CD14-positive monocyte (primary cell): ENCODE measurements around the gene KCNK1. TPM values are rescaled to one million over a fixed set of nuclear protein-coding genes. Genes with fewer than 3 reads are reported as not detected.
"Not testable (repeated sequence)": the region's sequence is repeated elsewhere in the genome, so short reads cannot be mapped to it uniquely, and the experiment has no call there.

Experiments used
- DNase-seq, 3 donors: peaks; one replicate each; pipeline ENCODE4 v3.0.0-alpha.2; 2011 to 2022
- H2AFZ ChIP-seq: 2 replicates; pipeline ENCODE4 v1.6.0; 2012; ENCODE audit warnings: mild to moderate bottlenecking, low read depth, low read length, inconsistent platforms; ENCODE audit not compliant: insufficient read depth, poor library complexity, severe bottlenecking
- H3K27ac ChIP-seq, 2 donors: 1 replicate in 1 of 2; 2 replicates in 1 of 2; pipeline ENCODE4 v1.5.1; 2012 to 2013; ENCODE audit warnings: low read length in 2 of 2, control low read depth in 1 of 2, inconsistent platforms in 1 of 2, low read depth in 1 of 2, mild to moderate bottlenecking in 1 of 2
- H3K27me3 ChIP-seq, 2 donors: one replicate each; pipeline versions ENCODE4 v1.6.0 to v1.6.1; 2011 to 2013; ENCODE audit warnings: low read length in 2 of 2; ENCODE audit not compliant: control insufficient read depth in 2 of 2, insufficient read depth in 2 of 2
- H3K36me3 ChIP-seq, 2 donors: replicated peaks in 1 of 2; 1 replicate in 1 of 2; 2 replicates in 1 of 2; pipeline versions ENCODE4 v1.5.1 to v1.6.1; 2012 to 2013; ENCODE audit warnings: low read length in 2 of 2, control low read depth in 1 of 2, inconsistent platforms in 1 of 2, mild to moderate bottlenecking in 1 of 2; ENCODE audit not compliant: insufficient read depth in 2 of 2, control insufficient read depth in 1 of 2
- H3K4me1 ChIP-seq, 2 donors: 1 replicate in 1 of 2; 2 replicates in 1 of 2; pipeline versions ENCODE4 v1.5.1 to v1.6.1; 2012 to 2013; ENCODE audit warnings: low read length in 2 of 2, control low read depth in 1 of 2, inconsistent platforms in 1 of 2, mild to moderate bottlenecking in 1 of 2, moderate library complexity in 1 of 2; ENCODE audit not compliant: insufficient read depth in 2 of 2, control insufficient read depth in 1 of 2
- H3K4me2 ChIP-seq: replicated peaks from 2 replicates; pipeline ENCODE3; 2012; ENCODE audit warnings: low read length, moderate library complexity, mild to moderate bottlenecking; ENCODE audit not compliant: poor library complexity, severe bottlenecking; ENCODE audit errors: extremely low read depth
- H3K4me3 ChIP-seq, 3 experiments: fragments of 200-600 bp in 1 of 3; sonication (generic) in 1 of 3; replicated peaks in 1 of 3; 1 replicate in 2 of 3; 2 replicates in 1 of 3; pipeline ENCODE4 v1.5.1; 2011 to 2013; ENCODE audit warnings: low read length in 3 of 3, mild to moderate bottlenecking in 3 of 3, control low read depth in 2 of 3, low read depth in 2 of 3, inconsistent platforms in 1 of 3, moderate library complexity in 1 of 3
- H3K79me2 ChIP-seq: 2 replicates; pipeline ENCODE4 v1.6.0; 2012; ENCODE audit warnings: mild to moderate bottlenecking, control low read depth, inconsistent platforms, low read length, moderate library complexity; ENCODE audit not compliant: insufficient read depth
- H3K9ac ChIP-seq: 2 replicates; pipeline ENCODE4 v1.6.0; 2017; ENCODE audit warnings: low read length, mild to moderate bottlenecking; ENCODE audit not compliant: insufficient read depth, poor library complexity, severe bottlenecking
- H3K9me3 ChIP-seq, 2 donors: replicated peaks in 1 of 2; 1 replicate in 1 of 2; 2 replicates in 1 of 2; pipeline versions ENCODE4 v1.5.1 to v1.6.1; 2012 to 2013; ENCODE audit warnings: low read length in 2 of 2, control low read depth in 1 of 2; ENCODE audit not compliant: control insufficient read depth in 1 of 2, insufficient read depth in 1 of 2
- H4K20me1 ChIP-seq: 2 replicates; pipeline ENCODE4 v1.6.0; 2012; ENCODE audit warnings: mild to moderate bottlenecking, low read length, control low read depth, moderate library complexity; ENCODE audit not compliant: insufficient read depth
- H3K27ac Mint-ChIP-seq, 7 donors: one replicate each; pipeline ENCODE4 v1.8.0; 2020; ENCODE audit warnings: mild to moderate bottlenecking in 7 of 7, mixed read lengths in 7 of 7, moderate library complexity in 6 of 7, inconsistent platforms in 2 of 7
- H3K27me3 Mint-ChIP-seq, 3 donors: one replicate each; pipeline ENCODE4 v1.8.0; 2021 to 2022; ENCODE audit warnings: low read depth in 3 of 3, mild to moderate bottlenecking in 3 of 3, mixed read lengths in 3 of 3, moderate library complexity in 3 of 3, inconsistent platforms in 1 of 3
- H3K36me3 Mint-ChIP-seq, 2 donors: one replicate each; pipeline ENCODE4 v1.8.0; 2020; ENCODE audit warnings: mixed read lengths in 2 of 2, inconsistent platforms in 1 of 2, mild to moderate bottlenecking in 1 of 2
- H3K4me1 Mint-ChIP-seq: one replicate; pipeline ENCODE4 v1.8.0; 2020; ENCODE audit warnings: mild to moderate bottlenecking, mixed read lengths
- H3K4me3 Mint-ChIP-seq, 2 donors: one replicate each; pipeline ENCODE4 v1.8.0; 2020; ENCODE audit warnings: mild to moderate bottlenecking in 2 of 2, mixed read lengths in 2 of 2, moderate library complexity in 1 of 2
- H3K9me3 Mint-ChIP-seq, 7 donors: one replicate each; pipeline ENCODE4 v1.8.0; 2020 to 2022; ENCODE audit warnings: mixed read lengths in 7 of 7, mild to moderate bottlenecking in 6 of 7, moderate library complexity in 6 of 7, inconsistent platforms in 2 of 7
- CTCF ChIP-seq: fragments of 200-600 bp; IDR thresholded peaks from one replicate; pipeline ENCODE4 v1.8.0; 2022; ENCODE audit warnings: antibody characterized with exemption, mild to moderate bottlenecking
- WGBS: methylation state at CpG from one replicate; pipeline ENCODE4 v1.1.5; 2013; ENCODE audit warnings: missing lambda C conversion rate; ENCODE audit not compliant: insufficient coverage; 5-methylcytosine and 5-hydroxymethylcytosine counted together
- intact Hi-C, 2 donors: fragments of 100-400 bp; cut with micrococcal nuclease; formaldehyde crosslinking; loops; one replicate each; pipeline versions ENCODE4 v1.15.0 to v1.15.1; 2023
- polyA plus RNA-seq, 3 donors: library from polyadenylated mRNA; depleted of rRNA in 1 of 3; unstranded in 2 of 3; stranded (reverse) in 1 of 3; fragments of 300-500 nt in 2 of 3; fragments of >200 nt in 1 of 3; fragmentation: Illumina TruSeq in 2 of 3; gene quantifications; 1 replicate in 2 of 3; 2 replicates in 1 of 3; pipeline ENCODE4 v1.2.3, GENCODE V29; 2012 to 2021

Gene KCNK1
- polyA plus RNA-seq, 3 donors: not detected

- Mint-ChIP-seq H3K4me1 (no peaks in the 10 kb centered on the region), H3K36me3 (no peaks in the 10 kb centered on the region), H3K27me3 (no peaks in the 10 kb centered on the region), H3K9me3 (peaks cover 0 to 5% (median 1%) of the 10 kb centered on the region in 7 donors), H3K27ac (no peak overlapping the region), H3K4me3 (no peak overlapping the region)
- H3K36me3 ChIP-seq: no peaks in the 10 kb centered on the region
- no peak overlapping the region for H3K9ac ChIP-seq
- H2AFZ ChIP-seq: no peak overlapping the region
- 88% methylated on average over 7 of the region's 12 CpGs for WGBS
- H3K9me3 ChIP-seq: peaks cover 0 to 3% of the 10 kb centered on the region in 2 donors
- no peak overlapping the region for H3K27ac ChIP-seq
- H3K4me2 ChIP-seq: no peak overlapping the region
- H4K20me1 ChIP-seq: no peaks in the 10 kb centered on the region
- DNase-seq: no peak
- H3K4me3 ChIP-seq: no peak overlapping the region
- TF ChIP-seq CTCF: no peak
- intact Hi-C loops: no loop called here
- H3K79me2 ChIP-seq: no peaks in the 10 kb centered on the region
- H3K27me3 ChIP-seq: no peaks in the 10 kb centered on the region
- H3K4me1 ChIP-seq: no peaks in the 10 kb centered on the region
Measured at GRCh38 chr1:233679591-233680373, 65.9 kb downstream of the KCNK1 start.

GRCh38 chr1:233681285-233681684, 67.4 kb downstream of the KCNK1 start:
- Mint-ChIP-seq H3K27me3 (peaks cover 0 to 4% (median 2%) of the 10 kb centered on the region in 3 donors), H3K4me1 (no peaks in the 10 kb centered on the region), H3K4me3 (no peak overlapping the region), H3K9me3 (peaks cover 0 to 5% (median 3%) of the 10 kb centered on the region in 7 donors), H3K27ac (no peak overlapping the region), H3K36me3 (no peaks in the 10 kb centered on the region)
- no peak overlapping the region for H3K4me3 ChIP-seq
- H4K20me1 ChIP-seq: no peaks in the 10 kb centered on the region
- peaks cover 0 to 3% of the 10 kb centered on the region in 2 donors for H3K9me3 ChIP-seq
- intact Hi-C loops: no loop called here
- H3K36me3 ChIP-seq: no peaks in the 10 kb centered on the region
- no peak overlapping the region for H3K4me2 ChIP-seq
- no peaks in the 10 kb centered on the region for H3K27me3 ChIP-seq
- H3K79me2 ChIP-seq: no peaks in the 10 kb centered on the region
- no peak overlapping the region for H2AFZ ChIP-seq
- no peak for DNase-seq
- H3K4me1 ChIP-seq: no peaks in the 10 kb centered on the region
- H3K9ac ChIP-seq: no peak overlapping the region
- no CpG with 5 or more reads among the region's 1 CpG for WGBS
- no peak for TF ChIP-seq CTCF
- no peak overlapping the region for H3K27ac ChIP-seq

- H3K27ac Mint-ChIP-seq, H3K36me3 Mint-ChIP-seq, H3K27me3 ChIP-seq, H3K9me3 Mint-ChIP-seq, H3K4me3 Mint-ChIP-seq, H3K27ac ChIP-seq, H3K9me3 ChIP-seq, DNase-seq, H3K4me1 Mint-ChIP-seq, H3K79me2 ChIP-seq, intact Hi-C loops, H3K4me1 ChIP-seq, H3K9ac ChIP-seq, H3K36me3 ChIP-seq, H4K20me1 ChIP-seq, H3K4me2 ChIP-seq, H3K27me3 Mint-ChIP-seq, H2AFZ ChIP-seq, H3K4me3 ChIP-seq: not testable (repeated sequence)
- 90% methylated on average over 7 of the region's 11 CpGs for WGBS
Measured at GRCh38 chr1:233686653-233687052, 72.7 kb downstream of the KCNK1 start.
